AG04450 (cell line): ENCODE data around the gene PHF24. TPM values are rescaled to one million over a fixed set of nuclear protein-coding genes. Genes with fewer than 3 reads are reported as not detected.
"Not testable (repeated sequence)": the region's sequence is repeated elsewhere in the genome, so short reads cannot be mapped to it uniquely, and the experiment has no call there.

Experiments
- CTCF ChIA-PET: fragments of 300-600, 350-600 bp; formaldehyde crosslinking; extraction: SDS; loops from one replicate; lab custom pipeline; 2022; ENCODE audit warnings: antibody characterized with exemption, inconsistent platforms; lab: Charles Lee
- POLR2A ChIA-PET: fragments of 350-600 bp; formaldehyde crosslinking; extraction: SDS; loops from one replicate; lab custom pipeline; 2021; ENCODE audit warnings: antibody characterized with exemption, inconsistent platforms; lab: Yijun Ruan, JAX
- DNase-seq: peaks from one replicate; pipeline ENCODE4 v3.0.0-alpha.2; 2011; ENCODE audit warnings: low read depth, low spot score
- H3K27ac ChIP-seq: one replicate; pipeline ENCODE4 v1.5.1; 2012; ENCODE audit warnings: low read depth, low read length, control low read depth
- H3K27me3 ChIP-seq: one replicate; pipeline ENCODE4 v1.6.0; 2012; ENCODE audit warnings: low read length; ENCODE audit not compliant: control insufficient read depth, insufficient read depth
- H3K4me3 ChIP-seq: 2 replicates; pipeline ENCODE4 v1.5.1; 2011; ENCODE audit warnings: mild to moderate bottlenecking, low read depth, low read length, control low read depth
- H3K9me3 ChIP-seq: 2 replicates; pipeline ENCODE4 v1.5.1; 2012; ENCODE audit warnings: low read length; ENCODE audit not compliant: control insufficient read depth, insufficient read depth
- polyA minus RNA-seq: library from RNA; depleted of rRNA, polyadenylated mRNA; stranded (reverse); fragments of >200 nt; gene quantifications from 2 replicates; pipeline ENCODE4 v1.2.3, GENCODE V29; 2011; rRNA and poly(A)+ RNA removed
- polyA plus RNA-seq: library from polyadenylated mRNA; depleted of rRNA; stranded (reverse); fragments of >200 nt; gene quantifications from 2 replicates; pipeline ENCODE4 v1.2.3, GENCODE V29; 2011; rRNA removed
- TF ChIP-seq, protein P1 (sequence below): IDR thresholded peaks from 2 replicates; pipeline ENCODE4 v1.5.1; 2011; ENCODE audit warnings: low read depth, low read length, control low read depth, inconsistent platforms

PHF24 gene
- not detected in 2 replicates for polyA plus RNA-seq
- not detected in 2 replicates for polyA minus RNA-seq

DNA sequence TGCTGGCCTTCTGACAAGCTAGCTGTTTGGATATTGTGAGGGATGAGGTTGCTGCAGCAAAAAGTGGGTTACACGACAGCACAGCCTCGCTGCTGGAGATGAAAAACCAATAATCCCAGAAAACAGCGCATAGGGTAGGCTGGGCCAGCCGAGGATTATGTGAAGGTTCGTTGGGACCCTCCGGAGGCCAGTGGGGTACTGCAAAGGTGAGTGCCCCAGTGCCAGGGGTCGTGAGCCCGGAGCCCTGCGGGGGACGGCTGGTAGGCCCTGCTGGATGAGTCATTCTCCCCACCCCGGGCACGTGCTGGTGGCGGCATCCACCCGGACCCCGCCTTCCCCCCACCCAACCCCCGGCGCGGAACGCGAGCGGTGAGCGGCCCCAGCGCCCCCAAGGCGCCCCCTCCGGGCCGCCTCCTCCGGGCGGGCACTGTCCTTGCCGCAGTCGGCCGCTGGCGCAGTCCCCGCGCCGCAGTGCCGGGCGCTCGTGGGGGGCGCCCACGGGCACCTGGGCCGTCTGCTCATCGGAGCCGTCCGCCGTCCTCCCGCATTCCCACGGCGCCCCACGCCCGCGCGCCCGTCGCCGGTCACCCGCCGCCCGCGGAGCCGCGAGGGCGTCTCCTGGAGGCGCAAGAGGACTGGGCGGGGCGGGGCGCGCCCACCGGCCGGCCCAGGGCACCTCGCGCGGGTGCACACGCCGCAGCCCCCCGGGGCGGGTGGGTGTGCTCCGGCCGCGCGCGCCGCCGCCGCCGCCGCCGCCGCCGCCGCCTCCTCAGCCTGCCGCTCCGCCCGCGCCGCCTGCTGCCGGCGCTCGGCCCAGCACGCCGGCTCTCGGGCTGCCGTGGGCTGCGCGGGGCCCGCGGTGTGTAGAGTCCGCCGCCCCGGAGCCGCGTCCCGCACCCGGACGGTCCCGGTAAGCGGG lies at the start of gene PHF24:
Gene PHF24, plus strand, starts transcription at position 794 of the 919 bp plus-strand sequence. CDS start 13,014 bp downstream, outside the sequence.
- Histone ChIP-seq H3K27me3 (peaks cover 58% of the 10 kb centered on the region), H3K27ac (no peak within 1 kb of the TSS), H3K9me3 (no peaks in the 10 kb centered on the region; the same call in 1 of the 2 replicates), H3K4me3 (peak within 1 kb of the TSS; percentile 25; the same call in 1 of the 2 replicates)
- TF ChIP-seq, protein P1, sequence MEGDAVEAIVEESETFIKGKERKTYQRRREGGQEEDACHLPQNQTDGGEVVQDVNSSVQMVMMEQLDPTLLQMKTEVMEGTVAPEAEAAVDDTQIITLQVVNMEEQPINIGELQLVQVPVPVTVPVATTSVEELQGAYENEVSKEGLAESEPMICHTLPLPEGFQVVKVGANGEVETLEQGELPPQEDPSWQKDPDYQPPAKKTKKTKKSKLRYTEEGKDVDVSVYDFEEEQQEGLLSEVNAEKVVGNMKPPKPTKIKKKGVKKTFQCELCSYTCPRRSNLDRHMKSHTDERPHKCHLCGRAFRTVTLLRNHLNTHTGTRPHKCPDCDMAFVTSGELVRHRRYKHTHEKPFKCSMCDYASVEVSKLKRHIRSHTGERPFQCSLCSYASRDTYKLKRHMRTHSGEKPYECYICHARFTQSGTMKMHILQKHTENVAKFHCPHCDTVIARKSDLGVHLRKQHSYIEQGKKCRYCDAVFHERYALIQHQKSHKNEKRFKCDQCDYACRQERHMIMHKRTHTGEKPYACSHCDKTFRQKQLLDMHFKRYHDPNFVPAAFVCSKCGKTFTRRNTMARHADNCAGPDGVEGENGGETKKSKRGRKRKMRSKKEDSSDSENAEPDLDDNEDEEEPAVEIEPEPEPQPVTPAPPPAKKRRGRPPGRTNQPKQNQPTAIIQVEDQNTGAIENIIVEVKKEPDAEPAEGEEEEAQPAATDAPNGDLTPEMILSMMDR: no peak
- ChIA-PET POLR2A (no interaction called here), CTCF (no interaction called here)
- no peak for DNase-seq

DNA sequence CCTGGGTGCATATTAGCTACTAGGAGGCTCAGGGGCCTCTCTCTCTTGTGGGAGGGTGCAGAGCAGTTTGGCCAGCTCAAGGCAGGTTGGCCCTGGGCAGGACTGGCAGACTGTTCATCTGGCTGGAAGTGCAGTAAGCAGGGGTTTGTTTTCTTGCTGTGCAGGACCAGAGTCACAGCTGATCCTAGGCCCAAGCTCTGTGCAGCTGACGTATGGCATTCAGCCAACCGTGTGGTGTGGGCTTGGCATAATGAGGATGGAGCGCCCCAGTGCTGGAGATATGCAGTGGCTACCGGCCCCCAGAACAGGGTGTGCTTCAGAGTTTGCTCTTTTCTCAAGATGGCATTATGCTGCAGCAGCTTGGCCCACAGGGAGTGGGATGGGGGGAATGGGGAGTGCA lies 31.0 kb upstream of the PHF24 start:
- ChIA-PET CTCF (no interaction called here), POLR2A (no interaction called here)
- H3K9me3 ChIP-seq: no peaks in the 10 kb centered on the region

DNA sequence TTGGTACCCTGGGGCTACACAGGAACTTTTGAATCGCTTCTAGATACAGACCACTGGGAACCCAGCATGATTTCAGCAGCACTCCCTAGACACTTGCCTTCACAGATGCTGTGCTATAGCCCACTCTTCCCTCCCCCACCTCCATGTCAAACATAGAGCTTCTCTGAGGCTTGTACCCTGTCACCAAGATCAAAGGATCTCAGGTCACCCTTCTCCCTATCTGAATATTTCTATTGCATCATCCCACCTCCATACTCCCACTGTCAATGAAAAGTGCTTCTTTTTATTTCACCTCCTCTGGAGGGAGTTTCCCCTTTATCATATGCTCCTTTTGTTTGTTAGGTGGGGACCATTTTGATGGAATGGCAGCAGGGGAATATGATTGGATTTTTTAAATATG lies 29.2 kb upstream of the PHF24 start:
- no peak for DNase-seq
- TF ChIP-seq, protein P1: no peak
- Histone ChIP-seq H3K9me3 (no peaks in the 10 kb centered on the region), H3K27me3 (peaks cover 3% of the 10 kb centered on the region), H3K27ac (no peak overlapping the region), H3K4me3 (no peak overlapping the region)
- ChIA-PET CTCF (interaction anchor here (1.1 kb wide), 1 partner anchor 29 kb away, joined by 5 read pairs; no protein-coding TSS in a partner anchor), POLR2A (no interaction called here)

More for the DNA sequence above, 31.0 kb upstream of the PHF24 start:
- DNase-seq: no peak
- TF ChIP-seq, protein P1: no peak
- H3K4me3 ChIP-seq: no peak overlapping the region
- H3K27ac ChIP-seq: no peak overlapping the region
- H3K27me3 ChIP-seq: peaks cover 2% of the 10 kb centered on the region

DNA sequence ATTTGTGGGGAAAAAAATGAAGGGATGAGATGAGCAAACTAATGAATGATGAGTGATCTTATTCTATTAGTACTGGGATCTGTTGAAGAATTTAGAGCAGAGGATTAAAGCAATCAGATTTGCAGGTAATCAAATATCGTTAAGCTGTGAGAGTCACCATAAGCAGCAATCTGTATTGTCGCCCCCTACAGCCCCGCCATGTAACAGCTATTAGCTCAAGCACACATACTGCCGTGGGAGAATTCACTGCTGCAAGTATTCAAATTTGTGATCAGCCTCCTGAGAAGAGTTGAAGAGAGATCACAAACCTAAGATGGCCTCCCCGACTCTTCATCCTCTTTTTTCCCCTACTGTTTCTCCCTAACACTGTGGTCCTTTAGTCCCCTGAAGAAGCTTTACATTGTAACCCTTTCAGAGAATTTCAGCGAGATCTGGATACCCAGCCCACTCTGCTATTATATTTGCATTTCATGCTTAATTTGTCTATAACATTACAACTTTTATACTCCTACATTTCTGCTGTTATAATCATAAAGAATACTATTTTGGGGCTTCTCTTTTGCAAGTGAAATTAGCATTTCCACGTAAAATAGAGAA lies 28.5 kb upstream of the PHF24 start:
- peaks cover 7% of the 10 kb centered on the region for H3K27me3 ChIP-seq
- no peaks in the 10 kb centered on the region for H3K9me3 ChIP-seq
- TF ChIP-seq, protein P1: peak; percentile 61
- ChIA-PET CTCF (interaction anchor here (0.9 to 1.1 kb wide), 2 partner anchors 30 to 121 kb away, joined by 3 to 5 read pairs; no protein-coding TSS in a partner anchor), POLR2A (no interaction called here)
- no peak for DNase-seq
- H3K27ac ChIP-seq: no peak overlapping the region
- H3K4me3 ChIP-seq: no peak overlapping the region

GRCh38 chr9:34939989-34940388 lies 18.1 kb upstream of the PHF24 start:
- CTCF ChIA-PET, DNase-seq, H3K4me3 ChIP-seq, H3K27ac ChIP-seq, H3K9me3 ChIP-seq, H3K27me3 ChIP-seq, POLR2A ChIA-PET: not testable (repeated sequence)
